Subcutaneous abdominal adipose tissue (tissue), 5 donors: ENCODE measurements around the gene OMG.
"Not testable (repeated sequence)": the region's sequence is repeated elsewhere in the genome, so short reads cannot be mapped to it uniquely, and the experiment has no call there.

Experiments used
- H3K27ac ChIP-seq: one replicate; pipeline ENCODE4 v1.7.0; 2013; ENCODE audit warnings: low read depth, mild to moderate bottlenecking, inconsistent platforms, low read length, moderate library complexity
- H3K27me3 ChIP-seq, 5 donors: one replicate each; pipeline ENCODE4 v1.7.0; 2013; ENCODE audit warnings: low read length in 5 of 5, inconsistent platforms in 1 of 5; ENCODE audit not compliant: control insufficient read depth in 5 of 5, insufficient read depth in 4 of 5
- H3K36me3 ChIP-seq, 5 donors: one replicate each; pipeline ENCODE4 v1.7.0; 2013; ENCODE audit warnings: low read length in 5 of 5; ENCODE audit not compliant: control insufficient read depth in 5 of 5, insufficient read depth in 5 of 5
- H3K4me1 ChIP-seq, 5 donors: one replicate each; pipeline ENCODE4 v1.7.0; 2013; ENCODE audit warnings: low read length in 5 of 5, mild to moderate bottlenecking in 3 of 5, moderate library complexity in 1 of 5; ENCODE audit not compliant: control insufficient read depth in 5 of 5, insufficient read depth in 5 of 5
- H3K4me3 ChIP-seq, 5 donors: one replicate each; pipeline ENCODE4 v1.7.0; 2013; ENCODE audit warnings: low read length in 5 of 5, low read depth in 1 of 5
- H3K9ac ChIP-seq, 5 donors: one replicate each; pipeline ENCODE4 v1.7.0; 2013; ENCODE audit warnings: low read length in 5 of 5, mild to moderate bottlenecking in 4 of 5, moderate library complexity in 3 of 5
- H3K9me3 ChIP-seq, 5 donors: one replicate each; pipeline ENCODE4 v1.7.0; 2013; ENCODE audit warnings: low read length in 5 of 5; ENCODE audit not compliant: control insufficient read depth in 5 of 5
- donor health status: healthy.
- donor health status: healthy.
- donor health status: healthy.
- donor health status: healthy.
- donor health status: healthy.

The OMG gene

DNA sequence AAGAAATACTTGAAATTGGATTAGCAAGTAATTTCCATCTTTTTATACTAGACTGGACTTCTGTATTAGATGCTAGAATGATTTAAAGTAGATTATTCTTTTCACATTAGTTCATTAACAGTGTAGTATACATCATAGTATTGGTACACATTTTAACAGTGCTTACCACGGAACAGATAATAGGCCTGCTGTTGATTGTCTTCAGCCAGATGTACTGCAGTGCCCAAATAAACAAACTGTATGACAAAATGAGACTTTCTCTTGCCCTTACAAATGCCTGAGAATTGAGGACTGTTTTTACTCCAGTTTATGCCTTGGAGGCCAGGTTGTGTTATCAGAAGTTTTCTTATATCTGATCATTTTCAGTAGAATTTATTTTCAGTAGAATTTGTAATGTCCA is 23.8 kb upstream of the OMG start:
- peaks cover 0 to 2% (median under 1%) of the 10 kb centered on the region in 5 donors for H3K36me3 ChIP-seq
- no peaks in the 10 kb centered on the region for H3K9me3 ChIP-seq
- peaks cover 0 to 14% (median 5%) of the 10 kb centered on the region in 5 donors for H3K4me1 ChIP-seq
- H3K4me3 ChIP-seq: peak overlapping the region; percentile 28 to 51 (median 39)
- no peaks in the 10 kb centered on the region for H3K27me3 ChIP-seq
- peak overlapping the region; percentile 13 for H3K27ac ChIP-seq
- peak overlapping the region in 1 of 5 donors; percentile 49 for H3K9ac ChIP-seq

DNA sequence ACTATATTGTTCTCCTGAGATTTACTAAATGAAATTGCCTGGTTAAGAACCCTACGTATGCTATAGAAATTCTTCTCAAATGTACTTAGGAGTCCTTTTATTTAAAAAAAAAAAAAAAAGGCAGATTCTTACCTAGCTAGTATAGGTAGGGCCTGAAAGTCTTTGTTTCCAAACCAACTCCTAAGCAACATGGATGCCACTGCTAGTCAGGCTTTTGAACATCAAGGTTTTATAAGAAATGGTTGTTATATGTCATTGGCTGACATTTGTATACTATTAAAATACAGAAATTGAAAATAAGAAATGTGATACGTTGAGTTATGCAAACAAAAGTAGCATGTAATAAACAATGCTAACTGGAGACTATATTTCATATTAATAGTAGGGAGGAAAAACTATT is 23.2 kb upstream of the OMG start:
- no peaks in the 10 kb centered on the region for H3K9me3 ChIP-seq

GRCh38 chr17:31318851-31319661 is 22.0 kb upstream of the OMG start:
- peak overlapping the region; percentile 31 to 57 (median 42) for H3K9ac ChIP-seq
- peaks cover 0 to 18% (median 5%) of the 10 kb centered on the region in 5 donors for H3K4me1 ChIP-seq
- no peaks in the 10 kb centered on the region for H3K36me3 ChIP-seq
- peak overlapping the region; percentile 36 to 63 (median 62) for H3K4me3 ChIP-seq
- no peaks in the 10 kb centered on the region for H3K9me3 ChIP-seq
- no peaks in the 10 kb centered on the region for H3K27me3 ChIP-seq
- H3K27ac ChIP-seq: peak overlapping the region; percentile 69

More for the DNA sequence above, 23.2 kb upstream of the OMG start:
- Histone ChIP-seq H3K36me3 (no peaks in the 10 kb centered on the region), H3K27me3 (no peaks in the 10 kb centered on the region), H3K4me1 (peaks cover 0 to 15% (median 5%) of the 10 kb centered on the region in 5 donors), H3K27ac (no peak overlapping the region), H3K4me3 (peak overlapping the region in 2 of 5 donors; percentile 28 to 42), H3K9ac (peak overlapping the region in 1 of 5 donors; percentile 51)

DNA sequence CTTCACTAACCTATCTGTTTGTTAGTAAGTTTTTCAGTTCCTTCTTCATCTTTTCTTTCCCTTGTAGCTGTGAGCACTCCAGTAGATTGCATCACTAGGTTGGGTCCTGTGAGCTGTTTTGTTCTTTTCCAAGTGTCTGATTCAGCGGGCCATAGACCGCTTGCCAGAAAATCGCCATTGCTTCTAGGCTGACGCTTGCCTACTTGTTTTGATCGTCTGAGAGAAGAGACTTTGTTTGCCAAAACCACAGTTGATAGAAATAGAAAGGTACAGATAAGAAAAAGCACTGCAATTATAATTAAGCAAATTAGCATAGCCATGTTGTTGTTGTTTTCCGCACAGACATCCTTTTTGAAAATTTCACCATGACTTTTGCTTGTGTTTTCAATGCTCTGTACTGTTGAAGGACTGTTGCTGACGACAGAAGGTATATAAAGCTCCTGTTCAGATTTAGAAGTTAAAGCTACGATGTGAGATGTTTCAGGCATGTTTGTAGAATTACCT is 21.3 kb upstream of the OMG start:
- Histone ChIP-seq H3K9me3 (no peaks in the 10 kb centered on the region), H3K36me3 (no peaks in the 10 kb centered on the region), H3K27me3 (no peaks in the 10 kb centered on the region), H3K4me1 (peaks cover 0 to 18% (median 5%) of the 10 kb centered on the region in 5 donors), H3K27ac (peak overlapping the region; percentile 69), H3K9ac (peak overlapping the region; percentile 31 to 57 (median 42)), H3K4me3 (peak overlapping the region; percentile 36 to 63 (median 62))

DNA sequence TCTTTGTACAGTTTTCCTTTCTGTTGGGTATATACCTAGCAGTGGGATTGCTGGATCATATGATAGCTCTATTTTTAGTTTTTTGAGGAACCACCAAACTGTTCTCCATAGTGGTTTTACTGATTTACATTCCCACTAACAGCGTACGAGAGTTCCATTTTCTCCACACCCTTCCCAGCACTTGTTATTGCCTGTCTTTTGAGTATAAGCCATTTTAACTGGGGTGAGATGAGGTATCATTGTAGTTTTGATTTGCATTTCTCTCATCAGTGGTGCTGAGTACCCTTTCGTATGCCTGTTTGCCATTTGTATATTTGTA is 17.7 kb upstream of the OMG start:
- Histone ChIP-seq H3K36me3 (no peaks in the 10 kb centered on the region), H3K4me3 (no peak overlapping the region), H3K27ac (no peak overlapping the region), H3K4me1 (peaks cover 0 to 18% (median 5%) of the 10 kb centered on the region in 5 donors), H3K27me3 (no peaks in the 10 kb centered on the region), H3K9ac (no peak overlapping the region), H3K9me3 (no peaks in the 10 kb centered on the region)

- peaks cover 0 to 18% (median 5%) of the 10 kb centered on the region in 5 donors for H3K4me1 ChIP-seq
- peak within 1 kb of the TSS in 4 of 5 donors; percentile 32 to 48 (median 38) for H3K4me3 ChIP-seq
- H3K9me3 ChIP-seq: no peaks in the 10 kb centered on the region
- H3K9ac ChIP-seq: peak within 1 kb of the TSS in 1 of 5 donors; percentile 30
- H3K27me3 ChIP-seq: no peaks in the 10 kb centered on the region
- H3K27ac ChIP-seq: no peak within 1 kb of the TSS
- H3K36me3 ChIP-seq: no peaks in the 10 kb centered on the region
Measured at GRCh38 chr17:31313982-31314781, 17.1 kb upstream of the OMG start, which contains the start of gene EVI2B. TSS of gene EVI2B (minus strand) at chr17:31314054. CDS start at chr17:31305609, 8,445 bp downstream.

GRCh38 chr17:31312223-31312622 is 15.2 kb upstream of the OMG start:
- H3K4me1 ChIP-seq: peaks cover 0 to 11% (median 1%) of the 10 kb centered on the region in 5 donors
- H3K4me3 ChIP-seq: peak overlapping the region in 1 of 5 donors; percentile 48
- H3K27me3 ChIP-seq, H3K36me3 ChIP-seq, H3K9ac ChIP-seq, H3K27ac ChIP-seq, H3K9me3 ChIP-seq: not testable (repeated sequence)

DNA sequence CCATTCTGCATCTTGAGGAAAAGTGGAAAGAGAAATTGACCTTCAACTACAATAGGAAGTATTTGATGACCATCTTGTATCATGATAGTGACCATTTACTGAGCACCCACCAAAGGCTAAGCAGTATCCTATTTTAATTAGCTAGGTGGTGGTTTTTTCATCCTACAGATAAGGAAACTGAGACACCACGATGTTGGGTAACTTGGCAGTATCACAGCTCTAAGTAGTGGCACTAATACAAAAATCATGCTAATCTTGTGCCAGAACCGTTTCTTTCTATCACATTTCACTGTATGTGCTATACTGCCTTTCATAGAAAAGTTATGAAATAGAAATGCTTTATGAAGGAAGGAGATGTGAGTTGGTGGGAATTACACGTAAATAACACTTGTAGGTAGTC is 14.5 kb upstream of the OMG start:
- peaks cover 0 to 4% (median 0%) of the 10 kb centered on the region in 5 donors for H3K36me3 ChIP-seq
- H3K27ac ChIP-seq: no peak overlapping the region
- peaks cover 0 to 11% (median 4%) of the 10 kb centered on the region in 5 donors for H3K4me1 ChIP-seq
- peak overlapping the region in 1 of 5 donors; percentile 26 for H3K4me3 ChIP-seq
- H3K27me3 ChIP-seq: no peaks in the 10 kb centered on the region
- no peaks in the 10 kb centered on the region for H3K9me3 ChIP-seq
- no peak overlapping the region for H3K9ac ChIP-seq

GRCh38 chr17:31310886-31311285 is 13.8 kb upstream of the OMG start:
- Histone ChIP-seq H3K4me1 (peaks cover 0 to 10% (median 4%) of the 10 kb centered on the region in 5 donors), H3K36me3 (peaks cover 0 to 4% (median 0%) of the 10 kb centered on the region in 5 donors), H3K4me3 (peak overlapping the region in 1 of 5 donors; percentile 7), H3K9ac (no peak overlapping the region), H3K27ac (no peak overlapping the region), H3K9me3 (no peaks in the 10 kb centered on the region), H3K27me3 (no peaks in the 10 kb centered on the region)
